ENCODE results near the gene DTX3L.
A peak's percentile ranks its signal among the peaks of the same experiment; 100 is the strongest.
"Not testable (repeated sequence)": the region's sequence is repeated elsewhere in the genome, so short reads cannot be mapped to it uniquely, and the experiment has no call there.

The DTX3L gene

DNA sequence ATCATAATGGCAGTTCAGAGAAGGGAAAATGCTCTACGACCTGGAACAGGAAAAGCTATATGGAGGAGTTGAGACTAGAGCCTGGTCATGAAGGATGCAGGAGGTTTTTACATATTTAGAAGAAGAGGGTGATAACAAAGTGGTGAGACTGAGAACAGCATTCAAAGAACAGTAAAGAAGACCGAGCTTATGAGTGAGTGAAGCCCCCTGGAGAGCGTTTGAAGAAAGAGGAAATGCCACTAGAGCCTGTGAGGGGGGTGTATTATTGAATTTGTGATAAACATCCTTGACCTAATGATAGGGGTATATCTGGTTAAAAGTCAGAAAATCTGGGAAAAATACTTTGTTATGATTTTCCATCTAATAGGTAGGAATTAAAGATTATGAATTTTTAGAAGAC is 4.2 kb upstream of the DTX3L start:
- Histone ChIP-seq H3K4me1 (peaks cover 29% of the 10 kb centered on the region), H3K4me2 (peak overlapping the region; percentile 3; the same call in 1 of the 2 replicates), H3K27ac (no peak overlapping the region), H3K36me3 (peaks cover 42% of the 10 kb centered on the region), H4K20me1 (no peaks in the 10 kb centered on the region), H3K27me3 (no peaks in the 10 kb centered on the region), H3K9ac (peak overlapping the region; percentile 31; the same call in 1 of the 2 replicates), H3K9me3 (no peaks in the 10 kb centered on the region), H3K4me3 (no peak overlapping the region)
- TF ChIP-seq Cebpa-rat (IDR thresholded peaks at IDR 0.05): no peak

DNA sequence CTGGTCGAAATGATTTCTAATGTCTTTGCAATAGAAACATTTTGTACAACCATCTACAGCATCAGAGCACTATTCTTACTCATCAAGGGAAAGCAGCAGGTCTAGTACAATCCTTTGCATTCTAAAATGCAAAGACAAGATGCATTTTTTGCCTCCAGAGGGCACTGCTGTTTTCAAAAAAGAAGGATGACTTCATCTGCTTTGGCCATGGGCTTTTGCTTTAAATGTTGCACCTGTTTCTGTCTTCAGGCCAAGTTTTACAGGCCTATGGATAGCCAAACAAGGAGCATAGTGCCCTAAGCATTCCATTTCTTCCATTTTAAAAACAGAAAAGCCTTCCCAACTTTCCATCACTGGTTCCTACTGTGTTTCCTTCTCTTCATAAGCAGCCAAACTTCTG is 3.5 kb upstream of the DTX3L start:
- no peak overlapping the region for H3K9ac ChIP-seq
- H3K27me3 ChIP-seq: no peaks in the 10 kb centered on the region
- no peak overlapping the region for H3K4me3 ChIP-seq
- H3K4me1 ChIP-seq: peaks cover 36% of the 10 kb centered on the region
- no peak overlapping the region for H3K27ac ChIP-seq
- TF ChIP-seq Cebpa-rat (IDR thresholded peaks at IDR 0.05): no peak
- 0 out of 2 replicates have a peak overlapping the region, but pooled peaks have one; percentile 12 for H3K4me2 ChIP-seq
- H3K36me3 ChIP-seq: peaks cover 36% of the 10 kb centered on the region
- no peaks in the 10 kb centered on the region for H3K9me3 ChIP-seq
- H4K20me1 ChIP-seq: no peaks in the 10 kb centered on the region

DNA sequence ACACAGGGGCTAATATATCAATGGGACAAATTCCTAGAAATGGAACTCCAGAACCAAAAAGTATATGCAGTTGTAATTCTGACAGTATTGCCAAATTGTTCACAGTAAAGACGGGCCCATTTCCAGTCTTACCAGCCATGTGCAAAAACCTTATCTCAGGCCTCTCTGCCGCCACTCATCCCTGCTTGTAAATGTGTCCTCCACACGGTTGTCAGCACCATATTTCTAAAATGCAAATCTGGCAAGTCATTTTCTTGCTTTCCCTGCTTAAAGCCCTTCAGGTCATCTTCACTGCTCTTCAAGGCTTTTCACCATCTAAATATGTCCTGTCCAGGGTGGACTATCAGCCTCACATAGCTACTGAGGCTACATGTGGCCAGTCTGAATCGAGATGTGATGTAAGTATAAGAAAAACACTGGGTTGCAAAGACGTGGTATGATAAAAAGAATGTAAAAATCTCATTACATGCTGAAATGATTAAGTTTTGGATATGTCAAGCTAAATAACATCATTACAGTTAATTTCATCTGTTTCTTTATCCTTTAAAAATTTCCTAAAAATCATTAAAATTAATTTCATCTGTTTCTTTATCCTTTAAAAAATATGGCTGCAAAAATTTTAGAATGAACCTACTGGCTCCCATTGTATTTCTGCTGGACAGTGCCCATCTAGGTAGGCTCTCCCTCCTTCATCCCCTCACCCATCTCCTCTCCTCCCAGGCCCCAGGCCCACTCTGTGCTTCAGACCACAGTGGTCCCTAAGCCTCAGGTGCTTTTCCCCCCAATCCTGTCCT is 1.0 kb upstream of the DTX3L start:
- H3K27ac ChIP-seq: peak overlapping the region; percentile 93
- H4K20me1 ChIP-seq: no peaks in the 10 kb centered on the region
- peak overlapping the region; percentile 87 for H3K4me3 ChIP-seq
- peak overlapping the region; percentile 91 for H3K9ac ChIP-seq
- H3K9me3 ChIP-seq: no peaks in the 10 kb centered on the region
- H3K4me1 ChIP-seq: peaks cover 58% of the 10 kb centered on the region
- H3K4me2 ChIP-seq: peak overlapping the region; percentile 93
- no peaks in the 10 kb centered on the region for H3K27me3 ChIP-seq
- peaks cover 36% of the 10 kb centered on the region for H3K36me3 ChIP-seq
- TF ChIP-seq Cebpa-rat (IDR thresholded peaks at IDR 0.05): no peak

DNA sequence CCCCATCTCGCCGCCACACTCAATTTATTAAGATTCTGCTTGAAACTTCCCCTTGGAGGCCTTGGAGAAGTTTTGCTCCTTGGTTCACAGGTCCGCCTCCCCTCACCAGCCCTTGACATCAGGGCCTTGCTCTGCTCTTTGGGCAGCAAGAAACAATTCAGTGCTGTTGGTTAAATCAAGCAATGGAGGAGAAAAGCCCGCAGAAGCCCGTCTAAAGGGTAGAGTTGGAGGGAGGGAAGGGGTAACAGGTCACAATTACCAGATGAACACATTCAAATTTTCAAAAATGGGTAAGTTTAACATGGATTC is 467 bp upstream of the DTX3L start:
- Histone ChIP-seq H3K4me3 (peak overlapping the region; percentile 87), H3K27ac (peak overlapping the region; percentile 93), H3K27me3 (no peaks in the 10 kb centered on the region), H3K9me3 (no peaks in the 10 kb centered on the region), H3K4me1 (peaks cover 64% of the 10 kb centered on the region), H3K36me3 (peaks cover 35% of the 10 kb centered on the region), H4K20me1 (no peaks in the 10 kb centered on the region), H3K4me2 (peak overlapping the region; percentile 93), H3K9ac (peak overlapping the region; percentile 91)
- TF ChIP-seq Cebpa-rat (IDR thresholded peaks at IDR 0.05): no peak

DNA sequence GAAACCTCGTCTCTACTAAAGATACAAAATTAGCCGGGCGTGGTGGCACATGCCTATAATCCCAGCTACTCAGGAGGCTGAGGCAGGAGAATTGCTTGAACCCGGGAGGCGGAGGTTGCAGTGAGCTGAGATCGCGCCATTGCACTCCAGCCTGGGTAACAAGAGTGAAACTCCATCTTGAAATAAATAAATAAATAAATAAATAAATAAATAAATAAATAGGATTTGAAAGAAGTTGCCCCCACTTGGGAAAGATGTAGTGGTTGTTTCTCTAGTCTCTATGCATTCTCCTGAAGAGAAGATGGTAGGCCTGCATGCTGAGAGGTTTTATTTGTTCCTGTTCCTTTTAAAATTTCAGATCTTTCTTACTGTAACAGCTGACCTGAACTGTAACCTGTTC is 4.0 kb downstream of the DTX3L start:
- peaks cover 75% of the 10 kb centered on the region for H3K36me3 ChIP-seq
- peaks cover 69% of the 10 kb centered on the region for H3K4me1 ChIP-seq
- peak overlapping the region; percentile 58 for H3K4me2 ChIP-seq
- not testable (repeated sequence) for H3K9me3 ChIP-seq, H4K20me1 ChIP-seq, H3K27ac ChIP-seq, H3K4me3 ChIP-seq, H3K27me3 ChIP-seq, H3K9ac ChIP-seq

DNA sequence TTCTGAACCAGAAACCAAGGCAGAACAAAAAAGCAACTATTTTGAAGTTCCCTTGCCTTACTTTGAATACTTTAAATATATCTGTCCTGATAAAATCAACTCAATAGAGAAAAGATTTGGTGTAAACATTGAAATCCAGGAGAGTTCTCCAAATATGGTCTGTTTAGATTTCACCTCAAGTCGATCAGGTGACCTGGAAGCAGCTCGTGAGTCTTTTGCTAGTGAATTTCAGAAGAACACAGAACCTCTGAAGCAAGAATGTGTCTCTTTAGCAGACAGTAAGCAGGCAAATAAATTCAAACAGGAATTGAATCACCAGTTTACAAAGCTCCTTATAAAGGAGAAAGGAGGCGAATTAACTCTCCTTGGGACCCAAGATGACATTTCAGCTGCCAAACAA is 4.6 kb downstream of the DTX3L start:
- Histone ChIP-seq H3K27ac (no peak overlapping the region), H3K4me3 (no peak overlapping the region), H4K20me1 (no peaks in the 10 kb centered on the region), H3K36me3 (peaks cover 79% of the 10 kb centered on the region), H3K4me2 (peak overlapping the region; percentile 58), H3K4me1 (peaks cover 69% of the 10 kb centered on the region), H3K27me3 (no peaks in the 10 kb centered on the region), H3K9ac (no peak overlapping the region; the same call in 1 of the 2 replicates), H3K9me3 (no peaks in the 10 kb centered on the region)
- no peak for TF ChIP-seq Cebpa-rat (IDR thresholded peaks at IDR 0.05)

DNA sequence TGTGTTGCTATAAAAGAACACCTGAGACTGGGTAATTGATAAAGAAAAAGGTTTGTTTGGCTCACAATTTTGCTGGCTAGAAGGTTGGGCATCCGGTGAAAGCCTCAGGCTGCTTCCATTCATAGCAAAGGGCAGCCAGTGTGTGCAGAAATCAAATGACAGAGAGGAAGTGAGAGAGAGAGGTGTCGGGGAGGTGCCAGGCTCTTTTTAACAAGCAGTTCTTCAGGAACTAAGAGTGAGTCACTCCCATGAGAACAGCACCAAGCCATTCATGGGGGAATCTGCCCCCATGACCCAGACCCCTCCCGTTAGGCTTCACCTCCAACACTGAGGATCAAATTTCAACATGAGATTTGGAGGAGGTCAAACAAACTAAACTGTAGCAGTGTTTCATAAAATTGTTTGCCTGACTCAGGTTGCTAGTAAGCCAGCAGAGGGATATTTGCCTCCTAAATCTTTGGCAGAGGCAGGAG is 8.8 kb downstream of the DTX3L start:
- no peak for TF ChIP-seq Cebpa-rat (IDR thresholded peaks at IDR 0.05)
- Histone ChIP-seq H3K9me3 (no peaks in the 10 kb centered on the region), H3K4me2 (peak overlapping the region; percentile 96), H3K36me3 (peaks cover 57% of the 10 kb centered on the region), H3K4me3 (no peak overlapping the region), H4K20me1 (no peaks in the 10 kb centered on the region), H3K27ac (peak overlapping the region; percentile 97), H3K9ac (0 out of 2 replicates have a peak overlapping the region, but pooled peaks have one; percentile 2), H3K27me3 (no peaks in the 10 kb centered on the region), H3K4me1 (peaks cover 75% of the 10 kb centered on the region)

DNA sequence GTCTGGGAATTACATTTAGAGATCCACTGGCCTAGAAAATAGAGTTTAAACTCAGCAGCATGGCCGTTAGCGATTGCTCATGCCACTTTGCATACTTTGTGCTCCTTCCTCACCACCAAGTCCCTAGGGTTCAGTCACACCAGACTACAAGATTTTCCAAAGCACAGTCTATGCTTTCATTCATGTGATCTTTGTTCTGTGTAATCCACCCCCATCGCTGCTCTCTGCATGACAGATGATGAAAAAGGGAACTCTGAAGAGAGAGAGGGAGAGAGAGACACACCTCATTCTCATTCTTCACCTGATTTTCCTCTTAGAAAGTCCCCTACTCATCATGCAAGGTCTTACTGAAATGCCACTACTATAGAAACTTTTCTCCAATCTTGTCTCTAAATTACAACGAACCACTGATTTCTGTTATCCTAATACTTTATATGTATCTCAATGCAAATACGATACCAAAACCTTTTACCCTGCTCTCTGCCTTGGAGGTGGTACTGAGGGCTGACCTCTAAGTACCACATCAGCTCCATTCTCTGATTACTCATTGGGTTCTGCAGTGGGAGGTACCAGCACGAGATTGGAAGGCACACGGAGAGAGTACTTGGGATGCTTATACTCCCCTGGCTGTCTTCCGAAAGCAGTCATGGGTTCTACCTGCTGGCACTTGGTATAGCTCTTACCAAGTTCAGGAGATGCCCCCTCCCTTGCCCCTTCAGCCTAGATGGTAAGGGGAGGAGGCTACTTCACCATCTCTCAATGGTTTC is 12.2 kb downstream of the DTX3L start:
- Histone ChIP-seq H3K27me3 (no peaks in the 10 kb centered on the region), H3K27ac (peak overlapping the region; percentile 97), H3K4me2 (peak overlapping the region; percentile 96), H3K4me3 (peak overlapping the region; percentile 79), H3K9ac (peak overlapping the region; percentile 57), H3K36me3 (peaks cover 28% of the 10 kb centered on the region), H3K9me3 (peaks cover 10% of the 10 kb centered on the region), H3K4me1 (peaks cover 65% of the 10 kb centered on the region), H4K20me1 (no peaks in the 10 kb centered on the region)
- TF ChIP-seq Cebpa-rat (IDR thresholded peaks at IDR 0.05): no peak

DNA sequence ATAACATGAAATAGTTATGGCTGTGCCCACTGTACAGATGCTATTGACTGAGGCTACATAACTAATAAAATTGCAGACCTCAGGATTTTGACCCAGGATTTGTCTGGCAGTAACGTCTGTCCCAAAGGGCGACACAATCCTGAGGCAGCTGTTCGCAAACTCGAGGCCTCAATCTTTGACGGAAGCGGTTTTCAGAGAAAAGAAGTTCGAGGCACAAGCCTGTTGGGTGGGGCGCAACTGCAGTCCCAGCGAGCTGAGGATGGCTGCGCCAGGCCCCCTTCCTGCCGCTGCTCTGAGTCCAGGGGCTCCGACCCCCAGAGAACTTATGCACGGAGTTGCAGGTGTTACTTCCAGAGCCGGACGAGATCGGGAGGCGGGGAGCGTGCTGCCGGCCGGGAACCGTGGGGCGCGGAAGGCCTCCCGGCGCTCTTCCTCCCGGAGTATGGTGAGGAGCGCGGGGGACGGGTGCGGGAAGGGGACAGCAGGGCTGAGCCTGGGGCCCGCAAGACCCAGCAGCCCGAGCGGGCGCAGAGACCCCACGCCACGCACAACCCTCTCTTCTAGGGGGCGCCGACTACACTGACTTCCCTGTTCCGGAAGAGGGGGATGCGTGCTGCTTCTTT is 13.4 kb downstream of the DTX3L start, which contains the start of gene PARP15:
Gene PARP15, plus strand, starts transcription at position 242 of the 623 bp plus-strand sequence. Its CDS starts 18 bp downstream, at position 260.
- Histone ChIP-seq H3K27me3 (no peaks in the 10 kb centered on the region), H4K20me1 (no peaks in the 10 kb centered on the region), H3K4me2 (peak within 1 kb of the TSS; percentile 96), H3K9me3 (peaks cover 22% of the 10 kb centered on the region), H3K36me3 (peaks cover 27% of the 10 kb centered on the region), H3K27ac (peak within 1 kb of the TSS; percentile 97), H3K9ac (peak within 1 kb of the TSS; percentile 95), H3K4me1 (peaks cover 60% of the 10 kb centered on the region), H3K4me3 (peak within 1 kb of the TSS; percentile 79)
- TF ChIP-seq Cebpa-rat (IDR thresholded peaks at IDR 0.05): no peak
